ENCODE data around the gene NMU.

DNA sequence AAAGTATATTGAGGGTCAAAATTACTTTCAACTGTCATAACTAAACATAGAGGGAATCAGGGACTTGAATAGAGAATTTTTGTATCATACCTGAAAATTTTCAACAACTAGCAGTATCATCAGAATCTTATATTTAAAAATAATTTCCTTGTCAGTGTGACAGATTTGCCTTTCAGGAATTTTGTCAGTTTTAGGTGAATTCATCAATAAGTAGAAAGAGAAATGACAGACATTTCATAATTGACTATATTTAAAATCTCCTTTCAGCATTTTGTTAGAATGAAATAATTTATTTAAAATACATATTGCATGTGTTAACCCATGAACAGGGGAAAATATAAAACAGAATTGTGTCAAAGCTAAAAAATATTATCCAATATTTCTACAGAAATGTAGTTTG, 35.5 kb downstream of the NMU start:
- TF ChIP-seq, protein P1, sequence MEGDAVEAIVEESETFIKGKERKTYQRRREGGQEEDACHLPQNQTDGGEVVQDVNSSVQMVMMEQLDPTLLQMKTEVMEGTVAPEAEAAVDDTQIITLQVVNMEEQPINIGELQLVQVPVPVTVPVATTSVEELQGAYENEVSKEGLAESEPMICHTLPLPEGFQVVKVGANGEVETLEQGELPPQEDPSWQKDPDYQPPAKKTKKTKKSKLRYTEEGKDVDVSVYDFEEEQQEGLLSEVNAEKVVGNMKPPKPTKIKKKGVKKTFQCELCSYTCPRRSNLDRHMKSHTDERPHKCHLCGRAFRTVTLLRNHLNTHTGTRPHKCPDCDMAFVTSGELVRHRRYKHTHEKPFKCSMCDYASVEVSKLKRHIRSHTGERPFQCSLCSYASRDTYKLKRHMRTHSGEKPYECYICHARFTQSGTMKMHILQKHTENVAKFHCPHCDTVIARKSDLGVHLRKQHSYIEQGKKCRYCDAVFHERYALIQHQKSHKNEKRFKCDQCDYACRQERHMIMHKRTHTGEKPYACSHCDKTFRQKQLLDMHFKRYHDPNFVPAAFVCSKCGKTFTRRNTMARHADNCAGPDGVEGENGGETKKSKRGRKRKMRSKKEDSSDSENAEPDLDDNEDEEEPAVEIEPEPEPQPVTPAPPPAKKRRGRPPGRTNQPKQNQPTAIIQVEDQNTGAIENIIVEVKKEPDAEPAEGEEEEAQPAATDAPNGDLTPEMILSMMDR (conservative IDR thresholded peaks at IDR 0.05) = no peak
- no peak for TF ChIP-seq ZFX (IDR thresholded peaks at IDR 0.05)

Data from C4-2B (cell line).